Right lobe of liver (tissue), 4 donors: Measurements from ENCODE around the gene NAXE.

ENCODE experiments used
- CTCF ChIP-seq, 4 donors: fragments of 200-600 bp in 3 of 4; fragments of 450-650 bp in 1 of 4; IDR thresholded peaks; one replicate each; pipeline versions ENCODE4 v1.5.1 to v1.8.0; 2016 to 2022; ENCODE audit warnings: antibody characterized with exemption in 4 of 4, mild to moderate bottlenecking in 2 of 4
- POLR2A ChIP-seq: fragments of 450-650 bp; IDR thresholded peaks from one replicate; pipeline ENCODE4 v1.6.1; 2017; ENCODE audit warnings: antibody characterized with exemption, mild to moderate bottlenecking
- donor health status: DM: no; HTN: no; CAD: no.
- donor health status: DM: no; HTN: no; CAD: no.
- donor health status: DM: no; HTN: yes; CAD: no.

DNA sequence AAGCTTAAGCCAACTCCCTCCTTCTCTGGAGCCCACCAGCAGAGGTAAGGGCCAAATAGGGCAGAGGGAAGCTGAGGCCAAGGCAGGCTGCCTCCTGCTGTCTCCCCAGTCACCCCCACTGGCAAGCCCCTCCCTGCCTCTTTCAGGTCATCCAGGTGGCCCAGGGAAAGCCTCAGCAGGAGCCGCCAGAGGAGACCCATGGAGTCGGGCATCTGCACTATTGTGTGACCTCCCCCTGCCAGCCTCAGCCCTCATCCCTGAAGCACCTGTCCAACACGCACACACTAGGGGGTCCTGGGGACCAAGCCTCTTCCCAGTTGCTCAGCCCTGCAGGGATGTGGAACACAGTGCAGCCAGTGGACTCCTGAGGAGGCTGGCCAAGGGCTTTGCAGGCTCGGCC lies 5.3 kb upstream of the NAXE start:
- no peak for TF ChIP-seq POLR2A
- no peak for TF ChIP-seq CTCF (IDR thresholded peaks at IDR 0.05)
